Liver (tissue), 9 donors: Measurements from ENCODE around the gene HOXD11. TPM values are rescaled to one million over a fixed set of nuclear protein-coding genes. Genes with fewer than 3 reads are reported as not detected.

Source experiments
- DNase-seq: peaks from one replicate; pipeline ENCODE4 v3.0.0-alpha.2; 2017; ENCODE audit warnings: low spot score
- H3K27ac ChIP-seq, 2 donors: one replicate each; pipeline ENCODE4 v1.7.0; 2013; ENCODE audit warnings: inconsistent platforms in 2 of 2, low read length in 2 of 2, control low read depth in 1 of 2, low read depth in 1 of 2, mild to moderate bottlenecking in 1 of 2
- H3K27me3 ChIP-seq, 4 donors: one replicate each; pipeline versions ENCODE4 v1.6.1 to v1.7.0; 2013; ENCODE audit warnings: low read length in 3 of 4, inconsistent platforms in 1 of 4, mild to moderate bottlenecking in 1 of 4, moderate library complexity in 1 of 4; ENCODE audit not compliant: control insufficient read depth in 4 of 4, insufficient read depth in 4 of 4
- H3K36me3 ChIP-seq, 4 donors: one replicate each; pipeline versions ENCODE4 v1.6.1 to v1.7.0; 2013; ENCODE audit warnings: low read length in 3 of 4, mild to moderate bottlenecking in 3 of 4, low read depth in 1 of 4, moderate library complexity in 1 of 4; ENCODE audit not compliant: control insufficient read depth in 4 of 4, insufficient read depth in 3 of 4
- H3K4me1 ChIP-seq, 4 donors: one replicate each; pipeline versions ENCODE4 v1.6.1 to v1.7.0; 2013; ENCODE audit warnings: low read length in 3 of 4, mild to moderate bottlenecking in 3 of 4, moderate library complexity in 1 of 4; ENCODE audit not compliant: control insufficient read depth in 4 of 4, insufficient read depth in 4 of 4
- H3K4me3 ChIP-seq, 3 donors: one replicate each; pipeline versions ENCODE4 v1.6.1 to v1.7.0; 2013; ENCODE audit warnings: low read length in 3 of 3, control low read depth in 1 of 3, low read depth in 1 of 3, mild to moderate bottlenecking in 1 of 3
- H3K9ac ChIP-seq, 2 donors: one replicate each; pipeline ENCODE4 v1.7.0; 2013; ENCODE audit warnings: low read length in 2 of 2, mild to moderate bottlenecking in 2 of 2, moderate library complexity in 2 of 2, control low read depth in 1 of 2, low read depth in 1 of 2
- H3K9me3 ChIP-seq, 4 donors: one replicate each; pipeline versions ENCODE4 v1.6.1 to v1.7.0; 2013; ENCODE audit warnings: low read length in 3 of 4; ENCODE audit not compliant: control insufficient read depth in 4 of 4
- ATF3 ChIP-seq: IDR thresholded peaks from 2 replicates; pipeline ENCODE4 v1.6.1; 2016; ENCODE audit warnings: antibody characterized with exemption
- EGR1 ChIP-seq, 2 donors: IDR thresholded peaks; 2 replicates each; pipeline ENCODE4 v1.6.1; 2016 to 2018; ENCODE audit warnings: antibody characterized with exemption in 2 of 2, low read depth in 2 of 2
- FOXA1 ChIP-seq: IDR thresholded peaks from 2 replicates; pipeline ENCODE4 v1.6.1; 2016; ENCODE audit warnings: antibody characterized with exemption
- FOXA2 ChIP-seq: IDR thresholded peaks from 2 replicates; pipeline ENCODE4 v1.6.1; 2016; ENCODE audit warnings: antibody characterized with exemption
- GABPA ChIP-seq, 2 donors: IDR thresholded peaks in 1 of 2; conservative IDR thresholded peaks in 1 of 2; 2 replicates each; pipeline ENCODE4 v1.6.1; 2016; ENCODE audit warnings: antibody characterized with exemption in 2 of 2, mild to moderate bottlenecking in 1 of 2, moderate library complexity in 1 of 2
- HNF4A ChIP-seq, 2 donors: conservative IDR thresholded peaks; 2 replicates each; pipeline ENCODE4 v1.6.1; 2016; ENCODE audit warnings: antibody characterized with exemption in 2 of 2, mild to moderate bottlenecking in 2 of 2
- HNF4G ChIP-seq: IDR thresholded peaks from 2 replicates; pipeline ENCODE4 v1.6.1; 2016; ENCODE audit warnings: antibody characterized with exemption
- JUND ChIP-seq, 2 donors: IDR thresholded peaks; 2 replicates each; pipeline ENCODE4 v1.6.1; 2016; ENCODE audit warnings: antibody characterized with exemption in 2 of 2
- NR2F2 ChIP-seq: IDR thresholded peaks from 2 replicates; pipeline ENCODE4 v1.6.1; 2016; ENCODE audit warnings: antibody characterized with exemption
- RAD21 ChIP-seq, 2 donors: IDR thresholded peaks; 2 replicates each; pipeline ENCODE4 v1.6.1; 2016; ENCODE audit warnings: antibody characterized with exemption in 2 of 2, mild to moderate bottlenecking in 2 of 2
- REST ChIP-seq: IDR thresholded peaks from 2 replicates; pipeline ENCODE4 v1.6.1; 2016; ENCODE audit warnings: antibody characterized with exemption, mild to moderate bottlenecking
- RXRA ChIP-seq, 2 donors: IDR thresholded peaks; 2 replicates each; pipeline ENCODE4 v1.6.1; 2017 to 2018; ENCODE audit warnings: antibody characterized with exemption in 2 of 2, mild to moderate bottlenecking in 1 of 2
- SP1 ChIP-seq: IDR thresholded peaks from 2 replicates; pipeline ENCODE4 v1.6.1; 2018; ENCODE audit warnings: antibody characterized with exemption, mild to moderate bottlenecking
- TAF1 ChIP-seq: conservative IDR thresholded peaks from 2 replicates; pipeline ENCODE4 v1.6.1; 2016; ENCODE audit warnings: antibody characterized with exemption, mild to moderate bottlenecking
- YY1 ChIP-seq: IDR thresholded peaks from 2 replicates; pipeline ENCODE4 v1.6.1; 2016; ENCODE audit warnings: antibody characterized with exemption, mild to moderate bottlenecking
- WGBS: extraction: QIAGEN DNeasy Blood & Tissue Kit; methylation state at CpG from one replicate; pipeline ENCODE4 v1.1.7; 2013; 5-methylcytosine and 5-hydroxymethylcytosine counted together
- polyA plus RNA-seq, 2 donors: library from polyadenylated mRNA; stranded (reverse) in 1 of 2; unstranded in 1 of 2; fragments of 200-250 nt in 1 of 2; fragments of >200 nt in 1 of 2; fragmentation: Nextera tagmentation in 1 of 2; extraction: Ambion mirVana in 1 of 2; gene quantifications; one replicate each; pipeline versions ENCODE4 v1.2.1 to v1.2.3, GENCODE V29; 2013 to 2015
- total RNA-seq, 2 donors: library from RNA; depleted of rRNA; stranded (reverse); fragments of >200 nt; gene quantifications; one replicate each; pipeline ENCODE4 v1.2.3, GENCODE V29; 2014
- TF ChIP-seq, protein P1 (sequence below): fragments of 150-350 bp; IDR thresholded peaks from 2 replicates; pipeline ENCODE4 v1.5.1; 2017; ENCODE audit warnings: improper control_type of control experiment, low read depth, low read length; ENCODE audit not compliant: missing input control
- TF ChIP-seq, protein P2 (sequence below): IDR thresholded peaks from 2 replicates; pipeline ENCODE4 v1.6.1; 2016; ENCODE audit warnings: antibody characterized with exemption
- TF ChIP-seq, protein P3 (sequence below): IDR thresholded peaks from 2 replicates; pipeline ENCODE4 v1.6.1; 2016; ENCODE audit warnings: antibody characterized with exemption
- donor health status: healthy.
- donor health status: healthy.
- donor health status: healthy.
- donor health status: healthy.
- donor health status: healthy.

The HOXD11 gene
- total and polyA plus RNA-seq, 4 donors: not detected

GRCh38 chr2:176100547-176101140 is 6.4 kb upstream of the HOXD11 start (continued):
- TF ChIP-seq ATF3 (no peak), REST (no peak), EGR1 (IDR thresholded peaks at IDR 0.05; ENCODE audit: low read depth in 2 of 2) (no peak), YY1 (no peak)

DNA sequence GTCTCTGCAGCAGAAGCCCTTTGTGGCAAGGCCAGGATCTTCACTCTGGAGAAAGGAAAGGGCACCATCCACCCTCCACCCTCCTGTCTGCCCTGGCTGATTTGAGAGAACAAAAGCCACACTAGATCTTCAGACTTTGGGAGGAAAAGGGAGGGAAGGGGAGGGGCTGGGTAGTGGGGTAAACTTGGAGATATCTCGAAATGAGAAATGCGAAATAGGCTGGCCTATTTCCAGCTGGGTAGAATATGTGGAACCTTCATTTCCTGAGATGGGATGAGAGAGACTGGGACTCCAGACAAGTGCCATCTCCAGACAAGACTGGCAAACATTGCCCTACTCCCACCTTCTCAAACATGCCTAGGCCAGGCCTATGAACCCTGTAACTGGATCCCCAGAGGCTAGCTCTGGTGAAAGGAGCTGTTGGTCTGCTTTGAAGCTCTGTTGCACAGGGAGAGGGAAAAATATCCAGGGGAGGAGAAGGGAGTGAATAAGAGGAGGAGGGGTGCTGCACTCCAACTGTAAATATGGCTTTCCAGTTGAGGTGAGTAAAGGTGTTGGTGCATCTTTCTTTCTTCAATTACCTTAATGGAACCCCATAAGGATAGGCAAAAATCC is 5.8 kb upstream of the HOXD11 start:
- no peaks in the 10 kb centered on the region for H3K9me3 ChIP-seq
- H3K36me3 ChIP-seq: no peaks in the 10 kb centered on the region
- H3K4me3 ChIP-seq: no peak overlapping the region
- no peak overlapping the region for H3K27ac ChIP-seq
- peaks cover 1 to 25% (median 14%) of the 10 kb centered on the region in 4 donors for H3K4me1 ChIP-seq
- TF ChIP-seq, protein P1, sequence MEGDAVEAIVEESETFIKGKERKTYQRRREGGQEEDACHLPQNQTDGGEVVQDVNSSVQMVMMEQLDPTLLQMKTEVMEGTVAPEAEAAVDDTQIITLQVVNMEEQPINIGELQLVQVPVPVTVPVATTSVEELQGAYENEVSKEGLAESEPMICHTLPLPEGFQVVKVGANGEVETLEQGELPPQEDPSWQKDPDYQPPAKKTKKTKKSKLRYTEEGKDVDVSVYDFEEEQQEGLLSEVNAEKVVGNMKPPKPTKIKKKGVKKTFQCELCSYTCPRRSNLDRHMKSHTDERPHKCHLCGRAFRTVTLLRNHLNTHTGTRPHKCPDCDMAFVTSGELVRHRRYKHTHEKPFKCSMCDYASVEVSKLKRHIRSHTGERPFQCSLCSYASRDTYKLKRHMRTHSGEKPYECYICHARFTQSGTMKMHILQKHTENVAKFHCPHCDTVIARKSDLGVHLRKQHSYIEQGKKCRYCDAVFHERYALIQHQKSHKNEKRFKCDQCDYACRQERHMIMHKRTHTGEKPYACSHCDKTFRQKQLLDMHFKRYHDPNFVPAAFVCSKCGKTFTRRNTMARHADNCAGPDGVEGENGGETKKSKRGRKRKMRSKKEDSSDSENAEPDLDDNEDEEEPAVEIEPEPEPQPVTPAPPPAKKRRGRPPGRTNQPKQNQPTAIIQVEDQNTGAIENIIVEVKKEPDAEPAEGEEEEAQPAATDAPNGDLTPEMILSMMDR: no peak
- TF ChIP-seq, protein P2, sequence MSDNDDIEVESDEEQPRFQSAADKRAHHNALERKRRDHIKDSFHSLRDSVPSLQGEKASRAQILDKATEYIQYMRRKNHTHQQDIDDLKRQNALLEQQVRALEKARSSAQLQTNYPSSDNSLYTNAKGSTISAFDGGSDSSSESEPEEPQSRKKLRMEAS: no peak
- TF ChIP-seq RXRA (IDR thresholded peaks at IDR 0.05) (no peak), JUND (IDR thresholded peaks at IDR 0.05) (no peak), RAD21 (IDR thresholded peaks at IDR 0.05) (no peak), REST (no peak), EGR1 (IDR thresholded peaks at IDR 0.05; ENCODE audit: low read depth in 2 of 2) (no peak), NR2F2 (no peak), ATF3 (no peak), YY1 (no peak), HNF4A (conservative IDR thresholded peaks at IDR 0.05) (no peak), FOXA2 (no peak), TAF1 (no peak), SP1 (no peak), HNF4G (no peak), GABPA (IDR thresholded peaks at IDR 0.05 in 1 of 2, conservative IDR thresholded peaks at IDR 0.05 in 1 of 2) (no peak), FOXA1 (no peak)
- TF ChIP-seq, protein P3, sequence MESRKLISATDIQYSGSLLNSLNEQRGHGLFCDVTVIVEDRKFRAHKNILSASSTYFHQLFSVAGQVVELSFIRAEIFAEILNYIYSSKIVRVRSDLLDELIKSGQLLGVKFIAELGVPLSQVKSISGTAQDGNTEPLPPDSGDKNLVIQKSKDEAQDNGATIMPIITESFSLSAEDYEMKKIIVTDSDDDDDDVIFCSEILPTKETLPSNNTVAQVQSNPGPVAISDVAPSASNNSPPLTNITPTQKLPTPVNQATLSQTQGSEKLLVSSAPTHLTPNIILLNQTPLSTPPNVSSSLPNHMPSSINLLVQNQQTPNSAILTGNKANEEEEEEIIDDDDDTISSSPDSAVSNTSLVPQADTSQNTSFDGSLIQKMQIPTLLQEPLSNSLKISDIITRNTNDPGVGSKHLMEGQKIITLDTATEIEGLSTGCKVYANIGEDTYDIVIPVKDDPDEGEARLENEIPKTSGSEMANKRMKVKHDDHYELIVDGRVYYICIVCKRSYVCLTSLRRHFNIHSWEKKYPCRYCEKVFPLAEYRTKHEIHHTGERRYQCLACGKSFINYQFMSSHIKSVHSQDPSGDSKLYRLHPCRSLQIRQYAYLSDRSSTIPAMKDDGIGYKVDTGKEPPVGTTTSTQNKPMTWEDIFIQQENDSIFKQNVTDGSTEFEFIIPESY: no peak
- DNase-seq: no peak
- 17% methylated on average over 2 of the region's 2 CpGs for WGBS
- peaks cover 20 to 78% (median 39%) of the 10 kb centered on the region in 4 donors for H3K27me3 ChIP-seq
- H3K9ac ChIP-seq: no peak overlapping the region
